HG03025 (cell line): ENCODE results near the gene C16orf82.

Experiments
- ATAC-seq: cut with Tn5 transposase; IDR thresholded peaks from one replicate; pipeline ENCODE4 v1.9.1; 2021; ENCODE audit warnings: mild to moderate bottlenecking, moderate library complexity; ENCODE audit not compliant: unreplicated experiment, low FRiP score

Gene C16orf82

DNA sequence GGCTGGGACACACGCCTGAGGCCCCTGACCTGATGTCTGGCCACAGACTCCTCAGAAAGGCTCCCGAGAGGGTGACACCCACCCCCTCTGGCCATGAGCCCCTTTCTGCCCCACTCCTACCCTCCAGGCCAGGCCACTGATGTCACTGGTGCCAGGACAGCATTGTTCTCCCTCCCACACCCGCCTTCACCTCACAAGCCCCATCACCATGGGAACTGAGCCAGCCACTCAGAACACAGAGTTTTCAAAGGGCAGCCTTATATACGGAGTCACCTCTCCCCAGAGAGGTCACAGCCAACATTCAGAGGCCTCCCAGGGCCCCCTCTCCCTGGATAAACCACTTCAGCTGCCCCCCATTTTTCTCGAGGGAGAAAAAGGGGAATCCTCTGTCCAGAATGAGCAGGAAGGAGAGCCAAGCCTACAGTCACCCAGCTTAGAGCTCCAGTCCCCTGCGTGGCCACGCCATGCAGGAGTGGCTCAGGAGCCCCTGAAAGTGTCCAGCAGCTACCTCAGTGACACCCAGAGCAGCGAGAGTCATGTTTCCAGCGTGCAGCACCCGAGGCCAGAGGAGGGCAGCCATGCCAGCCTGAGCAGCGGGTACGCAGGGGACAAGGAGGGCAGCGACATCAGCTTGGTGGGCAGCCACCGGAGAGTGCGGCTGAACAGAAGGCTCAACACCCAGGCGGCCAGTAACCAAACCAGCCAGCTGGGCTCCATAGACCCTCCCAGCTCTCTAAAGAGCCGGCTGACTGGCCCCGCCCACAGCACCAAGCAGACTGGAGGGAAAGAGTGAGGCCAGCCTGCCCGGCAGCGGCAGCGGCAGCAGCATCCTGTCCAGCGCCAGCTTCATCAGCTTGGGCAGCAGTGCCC is at the start of gene C16orf82:
Gene C16orf82, plus strand, starts transcription at position 260 of the 870 bp plus-strand sequence.
- ATAC-seq: no peak

DNA sequence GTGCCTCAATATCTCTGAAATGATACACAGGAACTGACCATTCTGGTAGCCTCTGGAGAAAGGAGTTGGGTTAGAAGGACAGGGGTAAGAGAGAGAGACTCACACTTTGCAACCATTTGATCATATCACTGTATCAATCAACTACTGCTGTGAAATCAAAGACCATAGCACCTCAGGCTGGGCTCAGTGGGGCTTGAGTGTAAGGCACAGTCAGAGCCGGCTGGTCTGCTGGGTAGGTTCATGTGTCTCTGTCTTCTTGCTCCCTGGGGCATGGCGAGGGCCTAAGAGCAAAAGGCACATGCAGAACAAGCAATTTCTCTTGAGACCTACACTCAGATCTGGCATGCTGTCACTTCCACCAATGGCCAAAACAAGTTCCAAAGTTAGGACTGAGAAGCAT is 46.7 kb upstream of the C16orf82 start:
- no peak for ATAC-seq

DNA sequence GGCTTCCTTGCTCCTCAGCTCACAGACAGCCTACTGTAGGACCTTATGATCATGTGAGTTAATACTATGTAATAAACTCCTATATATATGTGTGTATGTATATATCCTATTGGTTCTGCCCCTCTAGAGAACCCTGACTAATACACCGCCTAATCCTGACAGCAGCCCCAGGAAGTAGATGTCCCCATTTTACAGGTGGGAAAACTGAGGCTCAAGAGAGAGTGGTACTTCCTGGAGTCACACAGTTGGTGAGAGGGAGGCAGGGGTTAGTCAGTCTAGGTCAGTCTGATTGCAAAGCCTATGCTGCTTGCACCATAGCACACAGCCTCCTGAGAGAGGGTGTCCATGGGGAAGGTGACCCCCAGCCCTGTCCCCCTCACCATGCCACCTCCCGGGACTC is 42.7 kb upstream of the C16orf82 start:
- ATAC-seq: no peak

DNA sequence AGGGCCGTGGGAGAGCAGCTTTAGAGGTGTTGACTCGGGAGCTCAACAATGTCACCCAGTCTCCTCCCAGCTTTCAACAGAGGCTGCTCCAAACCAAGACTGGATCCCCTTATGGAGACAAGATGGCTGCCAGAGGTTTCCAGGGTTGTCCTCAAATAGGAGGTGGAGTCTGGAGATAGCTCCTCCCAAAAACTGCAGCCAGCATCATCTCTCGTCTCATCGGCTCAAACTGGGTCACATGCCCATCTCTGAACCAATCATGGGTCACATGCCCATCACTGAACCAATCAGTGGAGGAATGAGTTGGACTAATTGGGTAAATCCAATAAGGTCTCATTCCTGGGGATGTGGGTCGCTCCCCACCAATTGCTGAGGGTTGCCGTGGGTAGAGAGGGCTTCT is 41.1 kb upstream of the C16orf82 start:
- ATAC-seq: no peak

DNA sequence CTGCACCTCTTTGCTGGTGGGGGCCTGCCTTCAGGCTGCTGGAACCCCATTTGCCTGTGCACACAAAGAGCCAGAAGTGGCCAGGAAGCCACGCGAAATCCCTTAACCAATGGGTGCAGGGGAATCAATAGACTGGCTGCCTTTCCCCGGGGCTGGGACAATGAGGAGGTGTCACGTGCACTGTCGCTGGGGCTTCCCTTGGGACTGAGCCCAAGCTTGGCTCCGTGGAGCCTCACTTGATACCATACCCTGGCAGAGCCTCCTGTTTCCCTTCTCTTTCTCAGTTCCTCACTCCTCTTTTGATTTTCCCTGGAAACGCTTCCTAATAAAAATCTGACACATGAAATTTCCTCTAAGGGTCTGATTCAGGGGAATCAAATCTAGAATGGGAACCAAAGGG is 38.8 kb upstream of the C16orf82 start:
- ATAC-seq: no peak

DNA sequence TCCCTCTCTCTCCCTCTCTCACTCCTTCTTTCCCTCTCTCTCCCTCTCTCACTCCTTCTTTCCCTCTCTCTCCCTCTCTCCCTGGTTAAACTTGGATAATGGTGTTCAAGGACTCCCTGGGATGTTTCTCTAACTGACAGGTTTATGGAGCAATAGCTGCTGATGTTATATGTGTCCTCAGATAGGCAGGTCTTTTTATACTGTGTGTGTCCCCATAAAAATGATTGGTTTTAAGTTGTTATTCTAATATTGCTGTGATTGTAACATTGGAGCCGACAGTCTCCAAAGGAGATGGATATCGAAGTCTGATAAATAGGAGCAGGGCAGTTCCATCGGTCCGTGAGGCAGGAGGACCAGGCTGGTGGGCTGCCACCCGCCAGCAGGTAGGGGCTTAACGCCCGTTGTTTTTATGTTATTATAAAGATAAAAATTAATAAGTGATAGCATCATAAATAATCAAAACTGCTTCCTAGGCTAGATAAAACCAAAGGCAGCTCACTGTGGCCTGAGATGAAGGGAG is 38.1 kb upstream of the C16orf82 start:
- no peak for ATAC-seq

DNA sequence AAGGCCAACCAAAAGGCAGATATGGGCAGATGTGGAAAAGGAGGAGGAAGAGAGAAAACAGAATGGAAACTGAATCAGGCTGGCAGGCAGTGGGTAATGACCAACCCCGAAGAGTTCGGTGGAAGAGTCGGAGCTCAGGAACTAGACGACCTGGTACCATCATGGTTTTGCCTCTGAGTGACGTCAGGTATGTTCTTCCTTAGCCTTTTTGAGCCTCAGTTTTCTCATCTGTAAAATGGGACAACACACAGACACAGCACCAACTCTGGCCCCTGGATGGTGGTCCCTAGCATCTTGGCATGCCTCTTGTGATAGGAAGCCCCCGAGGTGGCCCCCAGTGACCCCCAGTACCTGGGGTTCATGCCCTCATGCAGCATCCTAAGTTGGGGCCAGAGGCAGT is 37.2 kb upstream of the C16orf82 start:
- ATAC-seq: no peak

DNA sequence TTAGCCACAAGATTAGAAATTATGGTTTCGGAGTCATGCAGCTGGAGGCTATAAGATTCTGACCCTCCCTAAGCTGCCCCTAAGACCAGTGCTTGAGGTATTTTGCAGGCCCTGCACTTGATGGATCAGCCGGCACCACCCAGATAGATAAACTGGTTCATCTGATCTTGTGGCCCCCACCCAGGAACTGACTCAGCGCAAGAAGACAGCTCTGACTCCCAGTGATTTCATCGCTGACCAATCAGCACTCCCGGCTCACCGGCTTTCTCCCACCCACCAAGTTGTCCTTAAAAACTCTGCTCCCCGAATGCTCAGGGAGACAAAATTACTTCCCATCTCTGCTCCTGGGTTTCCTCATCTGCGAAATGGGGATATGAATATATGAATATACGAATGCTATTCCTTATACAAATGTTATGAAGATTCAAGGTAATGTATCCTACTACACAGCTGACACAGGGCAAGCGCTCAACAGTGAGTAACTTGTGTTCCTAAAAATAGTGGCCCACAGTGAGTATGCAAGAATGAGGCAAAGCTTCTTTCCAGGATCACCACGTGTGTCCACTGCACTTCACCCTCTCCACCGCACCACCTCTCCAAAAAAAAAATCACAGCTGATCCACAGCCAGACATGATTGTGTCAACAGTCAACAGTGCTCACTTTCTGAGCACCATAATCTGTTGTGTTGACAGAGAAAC is 33.3 kb upstream of the C16orf82 start:
- ATAC-seq: no peak

DNA sequence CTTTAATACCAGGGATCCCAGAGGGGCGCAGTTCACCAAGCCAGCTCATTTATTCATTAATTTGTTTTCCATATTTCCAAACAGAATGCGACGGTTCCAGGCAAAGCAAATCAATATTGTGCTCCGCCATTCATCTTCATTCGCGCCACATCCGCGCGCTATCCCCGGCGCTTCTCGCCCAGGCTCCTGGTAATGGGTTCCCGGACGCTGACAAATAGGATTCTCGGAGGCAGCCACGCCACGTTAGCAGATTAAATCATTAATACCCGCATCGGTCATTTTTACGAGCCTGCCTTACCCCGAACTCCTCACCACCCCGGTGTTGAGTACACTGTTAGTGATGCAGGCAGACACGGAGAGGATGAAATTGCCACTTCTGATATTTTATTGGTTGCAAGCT is 26.0 kb upstream of the C16orf82 start:
- no peak for ATAC-seq

DNA sequence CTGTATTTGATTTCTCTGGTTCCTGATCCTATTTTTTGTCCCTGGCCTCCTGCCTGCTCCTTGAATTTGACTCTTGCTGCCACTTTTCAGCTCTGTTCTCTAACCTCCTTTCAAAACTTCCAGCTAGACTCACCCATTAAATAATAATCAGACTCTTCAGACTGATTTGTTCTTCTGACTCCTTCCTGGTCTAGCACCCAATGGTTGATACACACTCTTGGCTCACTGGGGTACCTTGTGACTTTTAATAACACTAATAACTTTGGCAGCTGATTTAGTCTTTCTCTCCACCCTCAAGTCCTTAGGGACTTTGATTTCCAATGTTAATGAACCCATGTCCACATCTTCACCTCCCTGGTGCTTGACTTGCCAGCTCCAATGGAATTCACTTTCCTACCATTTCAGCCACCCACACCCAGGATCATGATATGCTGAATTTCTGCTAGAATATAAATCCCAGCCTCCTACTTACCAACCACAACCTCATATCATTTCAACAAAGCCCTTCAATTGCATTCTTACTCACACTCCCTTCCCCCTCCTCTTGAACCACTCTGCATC is 19.7 kb upstream of the C16orf82 start:
- no peak for ATAC-seq

DNA sequence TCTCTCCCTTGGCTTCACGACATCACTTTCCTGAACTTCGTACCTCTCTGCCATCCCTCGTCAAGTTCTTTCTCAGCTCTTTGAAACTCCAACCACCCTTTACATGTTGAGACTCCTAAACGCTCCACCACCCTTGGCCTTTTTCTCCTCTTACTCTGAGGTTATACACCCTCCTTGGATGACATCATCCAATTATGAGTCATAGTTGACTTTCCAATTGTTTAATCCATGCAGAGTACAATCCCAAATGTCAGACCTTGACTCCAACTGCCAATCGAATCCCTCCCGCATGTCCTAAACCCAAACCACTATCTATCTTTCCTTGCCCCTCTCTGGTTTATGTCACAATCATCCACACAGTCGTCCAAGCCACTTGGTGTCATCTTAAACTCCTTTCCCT is 18.4 kb upstream of the C16orf82 start:
- no peak for ATAC-seq

DNA sequence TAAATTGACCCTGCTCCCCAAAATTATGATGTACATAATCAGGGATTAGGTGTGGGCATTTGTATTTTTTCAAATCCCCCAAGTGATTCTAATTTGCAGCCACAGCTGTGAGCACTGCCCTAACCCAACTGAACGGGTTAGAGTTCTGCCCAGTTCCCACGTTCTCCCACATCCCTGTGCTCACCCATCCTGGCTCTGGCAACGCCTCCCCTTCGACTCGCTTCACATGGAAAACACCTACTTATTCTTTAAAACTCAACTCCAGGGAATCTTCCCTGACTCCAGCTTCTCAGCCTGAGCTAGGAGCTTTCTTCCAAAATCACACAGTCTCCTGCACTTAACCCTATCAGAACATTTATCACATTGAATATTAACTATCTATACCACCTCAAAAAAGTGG is 17.6 kb upstream of the C16orf82 start:
- ATAC-seq: no peak

DNA sequence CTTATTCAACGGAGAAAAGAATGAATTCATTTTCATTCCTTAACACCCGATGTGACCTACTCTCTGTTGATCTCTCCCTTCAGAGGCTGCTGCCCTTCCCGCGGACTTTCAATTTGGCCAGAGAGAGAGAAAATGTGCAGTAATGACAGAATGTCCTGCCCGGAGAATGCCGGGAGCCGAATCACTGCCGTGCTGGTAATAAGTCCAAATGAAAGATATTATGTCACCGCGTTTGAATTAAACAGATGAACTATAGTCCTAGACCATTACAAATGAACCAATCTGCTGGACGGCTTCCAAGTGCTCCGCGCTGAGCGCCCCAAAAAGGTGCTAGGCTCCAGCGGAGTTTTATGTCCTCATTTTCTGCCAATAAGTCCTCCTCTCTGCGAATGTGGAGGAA is 14.7 kb upstream of the C16orf82 start:
- ATAC-seq: no peak

DNA sequence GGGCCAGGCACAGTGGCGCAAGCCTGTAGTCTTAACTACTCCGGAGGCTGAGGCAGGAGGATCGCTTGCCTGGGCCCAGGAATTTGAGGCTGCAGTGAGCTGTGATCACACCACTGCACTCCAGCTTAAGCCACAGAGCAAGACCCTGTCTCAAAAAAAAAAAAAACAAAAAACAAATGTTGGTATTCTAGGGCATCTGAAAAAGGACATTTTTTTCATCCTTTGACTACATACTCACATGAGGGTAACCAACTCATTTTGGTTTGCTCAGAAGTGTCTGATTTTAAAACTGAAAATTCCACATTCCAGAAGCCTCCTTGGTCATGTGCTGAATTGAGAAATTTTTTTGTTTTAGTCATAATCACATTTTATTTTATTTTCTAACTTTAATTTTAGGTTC is 12.7 kb upstream of the C16orf82 start:
- ATAC-seq: no peak

DNA sequence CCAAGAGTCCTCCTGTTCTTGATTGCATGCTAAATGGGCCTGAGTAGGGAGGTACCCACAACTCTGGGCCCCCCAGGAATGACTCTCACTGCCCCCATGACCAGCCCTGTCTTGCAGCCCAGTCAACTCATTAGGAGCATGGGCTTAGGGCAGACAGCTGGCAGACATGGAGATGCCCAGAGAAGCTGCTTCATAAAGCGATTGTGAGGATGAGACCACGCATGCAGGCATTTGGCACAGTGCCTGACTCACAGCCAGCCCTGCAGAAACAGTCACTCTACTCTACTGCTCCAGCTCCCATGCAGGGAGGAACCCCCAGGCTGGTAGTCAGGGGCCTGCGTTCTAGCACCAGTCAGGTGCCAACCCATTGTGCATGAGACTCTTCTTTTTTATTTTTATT is 8.4 kb upstream of the C16orf82 start:
- no peak for ATAC-seq

DNA sequence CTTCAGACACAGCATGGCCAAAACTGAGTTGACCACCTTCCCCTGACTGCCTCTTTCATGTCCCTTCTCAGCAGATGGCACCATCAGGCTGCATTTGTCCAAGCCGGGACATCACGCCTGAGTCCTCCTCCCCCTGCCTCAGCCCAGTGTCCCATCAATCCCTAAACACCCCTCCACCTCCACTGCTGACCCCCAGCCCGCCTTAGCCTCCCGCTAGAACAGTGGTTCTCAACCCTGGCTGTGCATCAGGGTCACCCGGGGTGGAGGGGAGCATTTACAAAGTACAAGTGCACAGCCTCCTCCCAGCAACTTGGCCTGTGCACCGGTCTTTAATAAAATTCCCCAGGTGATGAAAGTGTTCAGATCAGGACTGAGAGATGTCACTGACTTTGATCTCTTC is 4.0 kb downstream of the C16orf82 start:
- no peak for ATAC-seq

DNA sequence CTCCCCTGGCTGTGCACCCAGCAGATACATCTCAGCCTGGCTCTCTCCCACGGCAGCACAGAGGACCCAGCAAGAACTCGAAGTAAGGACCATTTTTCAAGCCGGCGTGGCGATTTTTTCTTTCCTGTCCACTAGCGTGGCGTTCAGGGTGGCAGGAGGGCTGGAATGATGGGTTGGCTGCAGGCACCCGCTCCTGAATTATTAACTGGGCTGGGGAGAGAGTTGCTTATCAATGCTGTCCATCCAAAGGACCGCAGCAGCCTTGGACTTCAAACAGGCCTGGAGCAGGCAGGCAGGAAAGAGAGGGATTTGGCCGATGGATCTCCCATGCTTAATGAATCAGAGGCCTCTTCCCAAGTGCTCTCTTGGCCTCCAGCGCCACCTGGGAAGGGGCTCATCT is 7.0 kb downstream of the C16orf82 start:
- ATAC-seq: no peak

DNA sequence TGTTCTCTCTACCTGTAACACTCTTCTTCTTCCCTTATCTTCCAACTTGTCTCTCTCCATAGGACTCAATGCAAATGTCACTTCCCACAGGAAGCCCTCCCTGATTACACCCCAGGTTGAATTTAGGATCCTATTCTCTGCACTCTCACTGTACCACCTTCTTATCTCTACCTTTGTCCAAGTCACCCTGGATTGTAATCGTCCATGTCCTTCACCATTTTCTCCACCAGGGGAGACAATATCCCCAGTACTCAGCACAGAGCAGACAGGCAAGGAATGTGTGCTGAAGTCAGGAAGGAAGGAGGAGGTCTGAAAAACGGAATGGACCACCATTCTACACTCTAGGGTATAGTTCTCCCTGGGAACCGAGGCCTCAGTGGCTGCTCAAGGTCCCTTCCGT is 14.2 kb downstream of the C16orf82 start:
- ATAC-seq: no peak

DNA sequence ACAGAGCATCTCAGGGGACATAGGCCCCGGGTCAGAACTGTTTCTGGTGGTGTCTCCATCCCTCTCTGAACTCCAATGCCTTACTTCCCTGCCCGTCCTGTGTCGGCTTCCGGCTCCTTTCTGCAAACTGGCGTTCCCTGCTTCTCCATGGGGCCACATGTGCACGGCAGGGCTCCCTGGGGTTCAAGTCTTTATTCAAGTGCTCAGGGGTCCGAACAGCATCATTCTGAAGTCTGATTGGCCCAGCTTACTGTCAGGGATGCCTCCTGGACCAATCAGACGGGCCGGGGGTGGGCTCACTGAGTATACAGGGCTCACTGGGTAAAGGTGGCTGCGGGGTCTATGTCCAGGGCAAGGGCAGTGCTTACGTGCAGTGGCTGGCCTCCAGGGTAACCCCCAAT is 17.1 kb downstream of the C16orf82 start:
- no peak for ATAC-seq

DNA sequence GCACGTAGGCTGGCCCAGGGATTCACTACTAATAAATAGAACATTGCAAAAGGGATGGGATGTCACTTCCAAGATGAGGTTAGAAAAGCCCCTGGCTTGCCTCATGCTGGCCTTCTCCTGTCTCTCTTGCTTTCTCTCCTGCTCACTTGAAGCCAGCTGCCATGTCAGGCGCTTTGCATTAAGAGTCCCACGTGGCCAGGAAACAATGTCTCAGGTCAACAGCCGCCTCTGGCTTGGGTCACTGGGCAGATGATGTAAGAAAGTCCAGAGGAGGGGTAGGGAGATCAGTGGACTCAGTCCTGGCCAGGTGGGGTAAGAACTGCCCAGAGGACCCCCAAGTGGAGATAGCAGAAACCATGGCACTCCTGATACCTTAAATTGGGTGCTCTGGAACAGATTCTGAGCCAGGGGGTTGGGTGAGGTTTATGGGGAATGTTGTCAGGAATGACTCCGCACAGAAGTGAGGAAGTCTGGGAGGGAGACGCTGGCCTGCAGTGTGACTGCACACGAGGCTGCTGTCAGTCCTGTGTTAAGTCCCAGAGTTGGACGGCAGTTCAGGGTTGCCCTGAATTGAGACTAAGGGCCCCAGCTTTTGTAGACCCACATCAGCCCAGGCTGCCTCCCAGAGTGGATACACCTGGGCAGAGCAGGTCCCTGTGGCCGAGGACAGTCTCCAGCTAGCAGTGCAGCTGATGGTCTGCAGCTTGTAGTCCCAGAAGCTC is 17.7 kb downstream of the C16orf82 start:
- ATAC-seq: no peak

DNA sequence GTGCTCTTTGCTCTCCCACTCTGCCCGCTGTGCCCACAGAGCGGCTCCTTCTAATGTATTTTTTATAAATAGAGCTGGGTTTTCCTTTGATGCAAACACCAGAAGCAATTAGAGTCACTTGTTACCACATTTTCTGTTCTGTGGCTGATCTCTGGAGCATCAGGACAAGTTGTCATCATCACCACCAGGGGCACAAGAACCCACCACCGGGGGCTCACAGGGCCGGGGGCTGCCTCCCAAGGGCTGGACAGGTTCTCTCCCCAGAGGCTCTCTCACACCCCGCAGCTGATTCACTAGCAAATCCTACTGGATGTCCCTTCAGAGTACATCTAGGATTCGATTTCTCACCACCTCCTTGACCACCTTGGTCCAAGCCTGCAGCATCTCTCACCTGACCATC is 18.5 kb downstream of the C16orf82 start:
- ATAC-seq: no peak
